ENCODE data around the gene CDH5.

GRCh38 chr16:66363211-66363777, 3.2 kb upstream of the CDH5 start:
- TF ChIP-seq CTCF (IDR thresholded peaks at IDR 0.05) (no peak), POLR2A (IDR thresholded peaks at IDR 0.05) (no peak)

All from esophagus squamous epithelium (tissue), 4 donors.